ENCODE results near the gene SIGLEC11.
"Not testable (repeated sequence)": the region's sequence is repeated elsewhere in the genome, so short reads cannot be mapped to it uniquely, and the experiment has no call there.

Gene SIGLEC11

DNA sequence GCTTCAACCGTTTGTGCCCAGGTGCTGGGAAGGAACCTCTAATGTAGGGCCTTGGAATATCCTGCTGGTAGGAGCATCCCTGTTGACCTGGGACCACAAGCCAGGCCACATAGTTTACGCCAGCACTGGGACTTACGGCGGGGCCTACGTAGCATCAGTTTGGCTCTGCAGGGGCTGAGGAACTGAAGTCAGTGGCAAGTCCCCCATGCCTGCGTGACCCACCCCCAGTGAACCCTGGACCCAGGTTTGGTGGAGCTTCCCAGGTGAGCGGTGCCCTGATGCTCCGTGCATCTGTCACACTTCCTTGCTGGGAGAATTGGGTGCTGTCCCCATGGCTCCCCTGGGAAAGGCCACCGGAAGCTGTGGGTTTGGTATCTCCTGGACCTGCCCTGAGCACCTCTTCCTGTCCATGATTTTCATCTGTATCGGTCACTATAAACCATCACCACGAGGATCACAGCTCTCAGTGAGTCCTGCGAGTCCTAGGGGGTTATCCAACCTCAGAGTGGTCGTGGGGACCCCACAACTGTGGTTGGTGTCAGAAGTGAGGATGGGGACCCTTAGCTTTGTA, 9.9 kb downstream of the SIGLEC11 start:
- DNase-seq: no peak

DNA sequence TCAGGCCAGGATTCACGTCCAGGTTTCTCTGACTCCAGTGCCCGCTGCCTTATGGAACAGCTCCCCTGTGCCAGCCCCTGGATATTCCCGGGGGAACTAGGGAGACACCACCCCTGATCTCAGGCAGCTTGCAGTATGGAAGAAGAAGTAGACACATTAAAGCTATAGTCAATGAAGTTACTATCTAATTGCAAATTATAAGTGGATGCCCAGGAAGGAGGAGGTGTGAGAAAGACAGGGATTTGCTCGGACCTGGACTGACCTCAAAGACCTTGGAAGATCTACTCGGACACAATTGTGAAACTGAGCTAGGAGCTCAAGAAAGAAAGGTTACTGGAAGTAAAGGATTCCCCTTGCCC, 10.4 kb downstream of the SIGLEC11 start:
- DNase-seq: no peak

DNA sequence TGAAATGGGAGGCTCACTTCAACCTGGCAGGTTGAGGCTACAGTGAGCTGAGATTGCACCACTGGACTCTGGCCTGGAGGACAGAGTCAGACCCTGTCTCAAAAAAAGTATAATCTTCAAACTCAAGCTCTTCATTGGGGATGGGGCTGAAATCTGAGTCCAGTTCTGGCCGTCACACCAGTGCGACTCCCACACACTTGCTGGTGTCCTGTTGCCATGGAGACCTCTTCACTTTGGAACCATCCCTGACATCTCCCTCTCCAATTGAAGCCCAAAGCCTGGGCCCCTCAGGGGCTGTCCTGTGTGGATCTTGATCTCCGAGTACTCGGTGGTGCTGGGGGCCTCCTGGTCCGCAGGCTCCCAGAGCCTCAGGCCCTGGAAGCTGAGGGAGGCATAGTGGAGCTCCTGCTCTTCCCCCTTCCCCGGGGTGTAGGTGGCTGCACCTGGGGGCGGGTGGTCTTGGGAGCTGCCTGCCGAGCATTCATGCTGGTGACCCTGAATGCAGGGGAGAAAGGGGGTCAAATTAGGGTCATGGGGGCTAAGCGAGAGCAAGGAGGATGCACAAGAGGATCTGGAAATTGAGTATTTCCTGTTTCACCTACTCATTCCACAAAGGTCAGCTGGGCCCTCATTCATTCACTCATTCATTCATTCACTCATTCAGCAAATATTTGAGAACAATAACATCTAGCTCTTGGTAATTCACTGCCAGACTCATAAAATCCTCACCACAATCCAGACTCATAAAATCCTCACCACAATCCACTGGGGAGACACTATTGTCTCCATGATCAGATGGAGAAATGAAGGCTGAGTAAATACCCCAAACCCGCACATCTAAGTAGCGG, 11.0 kb downstream of the SIGLEC11 start:
- no peak for DNase-seq

DNA sequence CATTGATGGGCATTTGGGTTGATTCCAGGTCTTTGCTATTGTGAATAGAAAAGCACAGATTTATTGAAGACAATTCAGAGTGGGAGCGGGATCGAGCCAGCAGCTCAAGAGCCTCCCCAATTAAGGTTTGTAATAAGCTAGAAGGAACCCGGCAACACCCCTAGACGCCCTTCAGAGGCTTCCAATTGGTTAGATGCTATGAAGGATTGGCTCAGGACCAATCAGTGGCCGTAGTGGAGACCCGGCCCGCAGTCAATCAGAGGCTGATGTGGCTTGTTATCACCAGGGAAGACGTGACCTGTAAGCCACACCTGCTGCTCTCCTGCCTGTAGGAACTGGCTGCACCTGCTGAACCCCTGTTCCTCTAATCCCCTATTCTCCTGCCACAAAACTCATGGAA, 14.6 kb downstream of the SIGLEC11 start:
- DNase-seq: no peak

DNA sequence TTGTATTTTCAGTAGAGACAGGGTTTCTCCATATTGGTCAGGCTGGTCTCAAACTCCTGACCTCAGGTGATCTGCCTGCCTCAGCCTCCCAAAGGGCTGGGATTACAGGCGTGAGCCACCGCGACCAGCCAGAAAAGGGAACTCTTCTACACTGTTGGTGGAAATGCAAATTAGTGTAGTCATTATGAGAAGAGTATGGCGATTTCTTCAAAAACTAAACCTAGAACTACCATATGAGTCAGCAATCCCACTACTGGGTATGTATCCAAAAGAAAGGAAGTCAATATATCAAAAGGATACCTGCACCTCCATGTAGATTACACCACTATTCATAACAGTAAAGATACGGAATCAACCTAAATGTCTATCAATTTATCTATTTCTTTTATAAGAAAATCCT, 16.4 kb downstream of the SIGLEC11 start:
- not testable (repeated sequence) for DNase-seq

- no peak for DNase-seq
Measured at GRCh38 chr19:49940482-49940791, 20.5 kb downstream of the SIGLEC11 start.

GRCh38 chr19:49939721-49940481, 21.1 kb downstream of the SIGLEC11 start:
- DNase-seq: no peak

DNA sequence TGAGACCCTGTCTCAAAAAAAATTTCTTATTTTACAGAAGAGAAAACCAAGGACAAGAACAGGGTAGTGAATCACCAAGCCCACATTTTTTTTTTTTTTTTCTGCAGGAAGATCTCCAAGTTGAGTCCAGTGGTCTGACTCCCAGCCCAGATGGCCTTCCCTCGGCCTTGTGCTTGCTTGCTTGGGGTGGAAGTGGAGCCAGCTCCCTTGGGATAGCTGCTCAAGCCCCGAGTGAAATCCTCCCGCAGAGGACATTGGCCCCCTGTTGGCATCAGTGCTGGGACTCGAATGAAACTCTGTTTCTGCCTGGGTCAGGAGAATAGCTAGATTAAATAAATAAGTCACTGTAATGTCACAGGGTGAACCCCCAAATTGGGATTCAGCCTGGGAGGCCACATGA, 22.3 kb downstream of the SIGLEC11 start:
- DNase-seq: no peak

DNA sequence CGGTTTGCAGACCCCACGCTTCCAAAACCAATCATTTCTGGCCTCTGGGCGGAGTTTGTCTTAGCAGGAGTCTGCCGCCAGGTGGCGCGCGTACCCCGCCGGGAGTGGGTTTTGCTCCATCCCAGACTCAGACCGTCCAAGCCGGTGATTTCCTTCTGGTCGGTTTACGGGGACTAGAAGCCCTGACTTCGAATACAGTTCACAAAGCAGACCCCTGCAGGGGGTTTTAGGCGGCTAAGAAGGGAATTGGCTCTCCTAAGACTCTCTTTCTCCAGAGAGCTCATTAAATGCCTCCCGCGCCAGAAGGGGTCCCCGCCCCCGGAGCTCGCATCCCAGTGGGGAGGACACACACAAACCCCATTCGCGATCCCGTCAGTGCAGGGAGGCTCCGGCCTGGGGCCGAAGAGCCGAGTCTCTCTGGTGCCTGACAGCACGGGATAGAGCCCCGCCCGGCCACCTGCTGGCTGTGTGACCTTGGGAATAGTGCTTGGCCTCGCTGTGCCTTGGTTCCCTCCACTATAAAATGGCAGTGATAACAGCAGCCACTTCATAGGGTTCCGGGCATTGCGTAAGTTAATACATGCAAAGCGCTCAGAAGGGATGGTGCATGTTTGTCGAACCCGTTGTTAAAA, 23.1 kb downstream of the SIGLEC11 start:
- DNase-seq: no peak

GRCh38 chr19:49936549-49936948, 24.4 kb downstream of the SIGLEC11 start:
- no peak for DNase-seq

- DNase-seq: no peak
Measured at GRCh38 chr19:49933643-49934042, 27.3 kb downstream of the SIGLEC11 start.

GRCh38 chr19:49932731-49933131, 28.2 kb downstream of the SIGLEC11 start:
- DNase-seq: no peak

- no peak for DNase-seq
Measured at GRCh38 chr19:49932041-49932451, 28.9 kb downstream of the SIGLEC11 start.

GRCh38 chr19:49931293-49932040, 29.5 kb downstream of the SIGLEC11 start:
- DNase-seq: no peak

DNA sequence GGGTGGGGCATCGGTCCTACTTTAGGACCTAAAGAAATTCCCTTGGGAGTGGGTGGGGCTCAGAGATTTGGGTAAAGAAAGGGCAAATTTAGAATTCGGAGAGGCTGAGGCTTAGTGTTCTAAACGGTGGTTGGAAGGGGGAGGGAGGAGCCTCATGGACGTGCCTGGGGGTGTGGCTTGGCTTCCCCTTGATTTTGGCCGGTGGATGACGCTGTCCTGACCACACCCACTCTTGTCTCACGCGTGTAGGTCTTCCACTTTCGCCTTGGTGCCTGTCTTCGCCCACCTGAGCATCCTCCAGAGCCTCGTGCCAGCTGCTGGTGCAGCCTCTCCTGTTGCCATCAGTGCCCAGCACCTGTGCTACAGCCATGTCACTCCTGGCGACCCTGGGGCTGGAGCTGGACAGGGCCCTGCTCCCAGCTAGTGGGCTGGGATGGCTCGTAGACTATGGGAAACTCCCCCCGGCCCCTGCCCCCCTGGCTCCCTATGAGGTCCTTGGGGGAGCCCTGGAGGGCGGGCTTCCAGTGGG, 30.4 kb downstream of the SIGLEC11 start:
- DNase-seq: no peak

GRCh38 chr19:49929611-49930482, 31.1 kb downstream of the SIGLEC11 start:
- DNase-seq: peak; percentile 91

DNA sequence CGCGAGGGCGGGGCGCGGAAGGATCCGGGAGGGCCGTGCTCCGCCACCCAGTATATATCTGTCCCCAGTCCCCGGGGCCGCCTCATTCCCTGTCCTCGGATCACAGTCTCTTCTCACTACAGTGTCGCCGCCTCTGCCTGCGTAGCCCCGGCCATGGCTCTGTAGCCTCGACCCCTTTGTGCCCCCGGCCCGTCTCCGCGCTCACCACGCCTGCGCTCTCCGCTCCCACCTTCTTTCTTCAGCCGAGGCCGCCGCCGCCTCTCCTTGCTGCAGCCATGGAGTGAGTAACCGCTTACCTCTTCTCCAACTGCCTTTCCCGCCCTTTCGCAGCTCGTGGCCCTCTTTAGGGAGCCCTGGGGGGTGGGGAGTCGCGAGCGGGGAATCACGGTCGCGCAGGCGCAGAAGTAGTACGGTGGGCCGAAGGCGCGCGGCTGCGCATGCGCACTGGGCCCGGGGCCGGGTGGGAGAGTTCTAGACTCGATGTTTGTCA, 31.8 kb downstream of the SIGLEC11 start, which contains the start of the genes ATF5 and NUP62:
ATF5 (plus strand) TSS at position 85 of the 490 bp plus-strand sequence. CDS start 1,646 bp downstream, outside the sequence.
NUP62 (minus strand) TSS at position 384 of the 490 bp plus-strand sequence. CDS start 19,697 bp downstream, outside the sequence.
- DNase-seq: peak; percentile 71

DNA sequence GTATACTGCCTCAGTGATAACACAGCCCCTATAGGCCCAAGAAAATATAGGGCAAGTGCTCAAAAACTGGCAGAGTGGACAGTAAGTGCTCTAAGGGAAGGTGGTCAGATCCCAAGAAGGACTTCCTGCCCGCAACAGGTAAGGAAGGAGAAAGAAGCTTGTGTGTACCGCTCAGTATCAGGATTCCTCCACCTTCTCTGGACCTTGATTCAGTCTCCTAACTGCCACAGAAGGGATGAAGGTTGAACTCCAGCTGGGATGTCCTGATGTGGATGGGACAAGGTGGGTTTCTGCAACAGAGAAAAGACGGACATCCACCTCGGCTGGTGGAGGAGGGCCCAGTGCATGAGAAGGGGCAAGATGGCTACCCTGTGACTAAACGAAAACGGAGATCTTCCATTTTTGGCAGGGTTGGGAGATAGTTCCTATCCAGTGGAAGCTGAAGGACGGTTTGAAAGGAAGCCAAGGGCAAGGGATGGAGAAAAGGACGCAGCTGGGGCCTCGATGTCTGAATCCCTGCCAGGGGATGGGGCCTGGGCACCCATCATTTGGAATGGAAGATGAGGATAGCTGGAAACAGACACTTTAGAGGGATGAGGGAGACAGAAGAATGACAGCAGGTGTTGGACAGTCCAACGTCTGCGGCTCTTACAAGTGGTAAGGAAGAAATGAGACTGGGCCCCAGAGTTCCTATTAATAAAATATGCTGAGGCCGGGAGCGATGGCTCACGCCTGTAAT, 33.3 kb downstream of the SIGLEC11 start:
- no peak for DNase-seq

DNA sequence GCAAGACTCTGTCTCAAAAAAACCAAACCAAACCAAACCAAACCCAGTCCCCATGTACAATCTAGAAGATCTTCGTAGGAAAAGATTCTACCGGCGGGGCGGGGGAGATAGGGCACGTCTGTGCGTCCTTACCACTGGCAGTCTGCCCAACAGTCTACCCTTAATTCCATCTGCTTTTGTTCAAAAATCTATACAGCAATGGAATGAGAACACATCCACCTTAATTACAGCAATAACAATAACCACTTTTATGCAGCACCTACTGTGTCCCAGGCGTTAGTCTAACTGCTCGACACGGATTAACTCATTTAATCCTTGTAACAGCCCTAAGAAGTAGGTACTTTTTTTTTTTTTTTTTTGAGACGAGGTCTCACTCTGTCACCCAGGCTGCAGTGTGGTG, 34.5 kb downstream of the SIGLEC11 start:
- DNase-seq: no peak

GRCh38 chr19:49925486-49925885, 35.5 kb downstream of the SIGLEC11 start:
- DNase-seq: no peak

All from GF-D8 (cell line).